Tibial nerve (tissue), 3 donors: ENCODE data around the gene ARPP21.

Experiments used
- POLR2A ChIP-seq, 2 donors: fragments of 450-650 bp; IDR thresholded peaks; one replicate each; pipeline ENCODE4 v1.6.1; 2017; ENCODE audit warnings: antibody characterized with exemption in 2 of 2, mild to moderate bottlenecking in 2 of 2, moderate library complexity in 2 of 2
- TF ChIP-seq, protein P1 (sequence below), 5 experiments: fragments of 200-600 bp in 3 of 5; fragments of 450-650 bp in 2 of 5; sonication (generic) in 3 of 5; IDR thresholded peaks; one replicate each; pipeline ENCODE4 v1.5.1; 2016 to 2019; ENCODE audit warnings: antibody characterized with exemption in 5 of 5, mild to moderate bottlenecking in 3 of 5, moderate library complexity in 2 of 5

DNA sequence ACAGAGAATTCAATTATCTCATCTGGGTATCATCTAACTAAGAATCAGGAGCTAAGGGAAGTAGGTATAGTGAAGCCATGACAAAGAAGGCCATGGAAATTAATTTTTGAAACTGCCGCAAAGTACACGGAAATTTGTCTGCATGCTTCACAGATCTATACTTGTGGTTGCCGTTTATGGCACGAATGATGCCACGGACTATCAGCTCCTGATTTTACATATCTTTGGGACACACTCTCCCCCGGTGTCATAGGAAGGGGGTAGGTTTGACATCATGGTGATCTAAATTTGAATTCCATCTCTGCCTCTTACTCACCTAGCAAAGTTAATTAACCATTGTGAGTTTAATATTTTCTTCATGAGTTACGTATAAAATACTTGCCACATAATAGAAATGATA is 14.0 kb downstream of the ARPP21 start:
- TF ChIP-seq, protein P1, sequence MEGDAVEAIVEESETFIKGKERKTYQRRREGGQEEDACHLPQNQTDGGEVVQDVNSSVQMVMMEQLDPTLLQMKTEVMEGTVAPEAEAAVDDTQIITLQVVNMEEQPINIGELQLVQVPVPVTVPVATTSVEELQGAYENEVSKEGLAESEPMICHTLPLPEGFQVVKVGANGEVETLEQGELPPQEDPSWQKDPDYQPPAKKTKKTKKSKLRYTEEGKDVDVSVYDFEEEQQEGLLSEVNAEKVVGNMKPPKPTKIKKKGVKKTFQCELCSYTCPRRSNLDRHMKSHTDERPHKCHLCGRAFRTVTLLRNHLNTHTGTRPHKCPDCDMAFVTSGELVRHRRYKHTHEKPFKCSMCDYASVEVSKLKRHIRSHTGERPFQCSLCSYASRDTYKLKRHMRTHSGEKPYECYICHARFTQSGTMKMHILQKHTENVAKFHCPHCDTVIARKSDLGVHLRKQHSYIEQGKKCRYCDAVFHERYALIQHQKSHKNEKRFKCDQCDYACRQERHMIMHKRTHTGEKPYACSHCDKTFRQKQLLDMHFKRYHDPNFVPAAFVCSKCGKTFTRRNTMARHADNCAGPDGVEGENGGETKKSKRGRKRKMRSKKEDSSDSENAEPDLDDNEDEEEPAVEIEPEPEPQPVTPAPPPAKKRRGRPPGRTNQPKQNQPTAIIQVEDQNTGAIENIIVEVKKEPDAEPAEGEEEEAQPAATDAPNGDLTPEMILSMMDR (IDR thresholded peaks at IDR 0.05) = no peak
- TF ChIP-seq POLR2A (IDR thresholded peaks at IDR 0.05) = no peak
